ENCODE data around the gene CHMP2A.
A peak's percentile ranks its signal among the peaks of the same experiment; 100 is the strongest.

The CHMP2A gene

DNA sequence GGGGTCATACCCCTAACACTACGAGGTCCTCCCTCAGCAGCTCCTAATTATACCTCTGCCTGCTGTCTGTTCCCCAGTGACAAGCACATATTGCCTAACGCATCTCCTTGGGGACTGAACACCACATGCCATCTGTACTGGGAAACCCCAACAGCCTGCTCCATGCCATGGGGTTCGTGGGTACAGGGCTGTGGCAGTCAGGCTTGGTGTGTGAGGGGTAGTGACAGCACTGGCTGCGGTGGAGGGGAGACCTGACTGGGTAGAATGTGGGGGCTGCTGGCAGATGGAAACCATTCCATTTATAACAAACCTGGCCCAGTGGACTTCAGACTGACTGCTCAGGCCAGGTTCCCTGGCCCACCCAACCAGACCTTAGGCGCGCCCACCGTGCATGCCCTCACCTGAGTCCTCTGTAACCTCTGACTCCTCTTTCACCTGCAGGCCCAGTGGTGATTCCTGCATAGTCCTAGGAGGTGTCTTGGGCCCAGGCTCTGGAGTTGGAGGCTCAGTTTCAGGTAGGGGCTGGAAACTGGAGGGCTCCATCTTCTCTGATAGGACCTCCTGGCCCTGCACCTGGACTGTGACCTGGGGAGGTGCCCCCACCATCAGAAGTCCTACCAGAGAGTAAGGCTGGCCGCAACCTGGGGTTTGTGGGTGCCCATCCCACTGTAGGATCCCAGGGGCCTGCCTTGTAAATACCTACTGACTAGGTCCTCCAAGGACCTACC is 15.2 kb upstream of the CHMP2A start:
- no peak for DNase-seq

- no peak for DNase-seq
Observed at GRCh38 chr19:58569191-58569942, 14.5 kb upstream of the CHMP2A start.

DNA sequence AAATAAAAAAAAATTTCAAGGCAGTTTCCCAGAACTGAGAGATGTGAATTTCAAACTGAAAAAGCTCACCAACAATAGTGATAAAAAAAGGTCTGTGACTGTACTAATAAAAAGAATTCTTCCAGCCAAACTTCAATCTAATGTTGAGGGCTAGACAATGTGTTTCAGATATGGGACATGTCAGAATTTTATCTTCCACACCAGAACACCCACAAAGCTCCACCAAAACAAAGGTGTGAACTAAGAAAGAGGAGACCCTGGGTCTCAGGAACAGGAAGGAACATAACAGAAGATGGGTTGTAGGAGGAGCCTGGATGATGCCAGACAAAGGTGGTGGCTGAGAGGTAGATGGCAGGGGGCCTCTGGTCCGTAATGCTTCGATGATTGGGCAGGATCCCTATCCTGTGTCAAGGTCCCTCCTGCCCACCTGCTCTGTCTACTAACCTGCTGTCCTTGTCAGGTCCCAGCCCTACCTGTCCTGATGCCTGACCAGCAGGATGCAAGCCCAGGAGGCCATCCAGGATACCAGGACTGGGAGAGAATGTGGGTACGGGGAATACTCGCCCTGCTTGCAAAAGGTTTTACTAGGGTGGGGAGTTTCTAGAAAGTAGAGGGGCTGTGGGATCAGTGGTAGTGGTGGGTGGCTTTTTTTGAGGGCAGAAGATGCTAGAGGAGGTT is 13.7 kb upstream of the CHMP2A start:
- no peak for DNase-seq

- no peak for DNase-seq
Observed at GRCh38 chr19:58566989-58567388, 12.1 kb upstream of the CHMP2A start.

- DNase-seq = no peak
Observed at GRCh38 chr19:58563823-58564222, 8.9 kb upstream of the CHMP2A start.

GRCh38 chr19:58563034-58563573 is 8.2 kb upstream of the CHMP2A start:
- DNase-seq = no peak

GRCh38 chr19:58562122-58563033 is 7.5 kb upstream of the CHMP2A start:
- peak; percentile 37 for DNase-seq

DNA sequence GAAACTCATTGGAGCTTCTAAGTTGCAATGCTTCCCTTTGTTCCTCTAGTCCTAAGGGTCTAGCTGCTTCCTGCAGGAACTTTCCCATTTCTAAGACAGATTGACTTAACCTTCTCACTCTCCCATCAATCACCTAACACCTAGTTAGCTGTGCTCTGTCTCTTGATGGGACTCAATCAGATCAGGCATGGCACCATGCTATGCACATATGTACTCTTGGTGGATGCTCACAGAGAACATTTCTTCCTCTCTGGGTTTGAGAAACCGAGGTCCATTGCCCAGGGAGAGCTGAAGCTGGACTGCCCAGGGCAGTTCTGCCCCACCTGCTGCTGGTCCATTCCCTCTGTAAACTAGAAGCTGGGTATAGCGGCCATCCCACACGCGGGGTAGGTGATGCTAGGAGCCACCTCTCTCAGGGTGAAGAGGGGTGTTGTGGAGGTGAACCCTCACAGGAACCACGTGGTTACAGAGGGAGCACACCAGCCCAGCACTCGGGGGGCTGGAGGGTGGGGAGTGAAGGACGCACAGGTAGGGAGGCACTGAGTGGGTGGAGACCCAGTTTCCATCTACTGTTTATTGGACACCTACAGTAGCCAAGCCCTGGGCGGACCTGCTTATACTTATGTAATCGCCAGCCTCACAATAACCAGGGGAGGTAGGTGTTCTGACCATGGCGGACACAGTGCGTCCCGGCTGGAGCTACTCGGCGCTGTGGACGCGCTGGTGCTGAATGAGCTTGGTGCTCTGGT is 6.6 kb upstream of the CHMP2A start:
- DNase-seq = no peak

DNA sequence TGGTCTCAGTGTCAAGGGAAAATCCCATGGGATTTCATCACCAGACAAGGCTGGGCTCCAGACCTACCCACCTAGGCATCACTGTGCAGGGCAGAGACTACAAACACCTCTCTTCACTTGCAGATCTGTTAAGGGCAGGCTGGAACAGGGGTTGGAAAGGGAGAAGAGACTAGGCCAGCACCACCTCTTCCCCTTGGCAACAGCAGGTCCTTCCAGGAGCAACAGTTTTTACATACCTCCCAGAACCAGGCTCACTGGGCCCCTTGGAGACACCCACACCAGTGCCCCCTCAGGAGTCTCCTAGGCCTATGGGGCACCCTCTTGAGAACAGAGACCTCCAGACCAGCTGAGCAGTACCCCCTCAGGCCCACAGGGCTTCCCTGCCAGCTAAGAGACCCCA is 6.0 kb upstream of the CHMP2A start:
- no peak for DNase-seq

DNA sequence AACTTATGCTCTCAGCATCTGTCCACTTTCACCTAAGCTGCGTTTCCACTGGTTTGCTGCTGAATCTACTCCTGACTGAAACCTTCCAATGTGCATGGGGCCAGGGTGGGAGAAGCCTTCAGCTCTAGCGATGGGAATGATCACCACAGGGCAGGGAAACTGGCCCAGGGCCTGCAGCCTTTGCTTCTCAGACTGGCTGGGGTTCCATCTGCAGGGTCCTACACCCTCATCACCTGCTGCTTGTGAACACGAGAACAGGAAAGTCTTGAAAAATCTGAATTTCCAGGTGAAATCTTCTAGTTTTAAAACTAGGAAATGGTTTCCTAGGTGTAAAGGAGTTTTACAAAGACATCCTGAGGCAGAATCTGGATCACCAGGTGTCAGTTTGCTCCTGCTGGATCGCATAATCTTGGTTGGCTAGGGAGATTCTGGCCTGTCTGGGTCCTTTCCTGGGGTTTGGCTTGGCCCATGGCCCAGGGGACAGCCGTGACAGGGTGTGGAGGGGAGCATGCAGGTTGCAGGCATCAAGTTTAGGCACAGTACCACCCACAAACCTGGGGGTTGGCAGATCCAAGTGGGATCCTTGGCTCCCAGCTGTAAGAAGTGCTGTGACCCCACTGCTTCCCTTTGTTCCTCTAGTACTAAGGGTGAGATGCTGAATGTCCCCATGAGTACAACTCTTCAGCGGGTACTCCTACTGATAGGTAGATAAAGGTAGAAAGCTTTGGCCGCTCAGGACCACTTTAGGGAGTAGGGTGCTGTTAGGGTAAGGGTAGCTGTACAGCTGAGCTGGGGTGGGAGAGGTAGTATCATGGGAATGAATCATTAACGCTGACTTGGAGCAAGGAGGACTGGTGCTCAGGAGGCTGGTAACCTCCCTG is 5.3 kb upstream of the CHMP2A start:
- DNase-seq = no peak

GRCh38 chr19:58559275-58560006 is 4.5 kb upstream of the CHMP2A start:
- DNase-seq = peak; percentile 93

DNA sequence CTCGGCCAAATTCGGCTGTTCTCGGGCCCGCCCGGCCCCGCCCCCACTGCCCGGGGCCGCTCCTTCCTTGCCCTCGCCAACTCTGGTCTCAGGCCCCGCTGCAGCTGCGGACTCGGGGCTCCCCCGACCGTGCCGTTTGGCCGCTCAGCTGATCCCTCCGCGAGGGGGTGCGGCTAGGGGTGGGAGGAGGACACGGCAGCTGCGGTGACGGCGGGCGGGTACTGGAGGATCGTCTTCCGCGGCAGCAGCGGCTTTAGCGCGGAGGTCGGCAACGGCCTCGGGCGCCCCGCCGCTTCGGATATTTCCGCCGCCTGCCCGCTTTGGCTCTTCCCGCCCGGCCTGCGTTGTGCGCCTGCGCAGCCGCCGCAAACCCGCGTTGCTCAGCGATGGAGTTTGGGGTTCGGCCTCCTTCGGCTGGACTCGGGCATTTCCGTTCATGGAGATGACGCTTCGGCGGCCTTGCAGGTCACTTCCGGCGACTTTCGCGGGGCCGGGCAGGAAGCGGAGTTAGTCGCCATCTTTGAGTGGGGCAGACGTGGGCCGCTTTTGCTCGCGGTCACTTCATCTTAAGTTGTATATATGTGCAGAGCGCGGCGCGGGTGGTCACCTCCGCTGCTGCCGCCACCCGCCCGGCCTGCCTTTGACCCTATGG is 3.8 kb upstream of the CHMP2A start:
- DNase-seq = peak; percentile 98

DNA sequence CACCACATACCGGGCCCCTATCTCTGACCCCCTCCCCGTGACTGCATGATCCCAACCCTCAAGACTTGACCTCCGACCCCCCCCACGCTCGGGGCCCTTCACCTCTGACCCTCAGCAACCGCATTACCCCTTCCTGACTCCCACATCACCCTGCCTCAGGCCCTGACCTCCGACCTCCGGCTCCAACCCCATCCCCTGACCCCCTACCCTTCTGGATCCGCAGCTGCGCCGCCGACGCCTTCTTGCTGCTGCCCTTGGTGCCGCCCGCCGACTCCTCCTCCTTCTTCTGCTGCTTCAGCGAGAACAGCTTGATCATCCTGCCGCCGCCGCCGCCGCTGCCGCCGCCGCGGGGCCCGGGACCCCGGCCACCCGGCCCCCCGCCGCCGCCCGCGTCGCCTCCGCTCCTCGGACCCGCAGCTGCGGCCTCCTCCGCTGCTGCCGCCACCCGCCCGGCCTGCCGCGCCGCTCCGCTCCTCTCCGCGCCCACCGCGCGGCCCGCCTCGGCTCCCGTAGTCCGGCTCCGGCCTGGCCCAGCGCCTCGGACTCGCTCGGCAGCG is 3.2 kb upstream of the CHMP2A start, which contains the start of gene UBE2M:
UBE2M (minus strand) TSS at position 546 of the 557 bp plus-strand sequence; CDS start at position 316, 230 bp downstream.
- DNase-seq = peak; percentile 48

DNA sequence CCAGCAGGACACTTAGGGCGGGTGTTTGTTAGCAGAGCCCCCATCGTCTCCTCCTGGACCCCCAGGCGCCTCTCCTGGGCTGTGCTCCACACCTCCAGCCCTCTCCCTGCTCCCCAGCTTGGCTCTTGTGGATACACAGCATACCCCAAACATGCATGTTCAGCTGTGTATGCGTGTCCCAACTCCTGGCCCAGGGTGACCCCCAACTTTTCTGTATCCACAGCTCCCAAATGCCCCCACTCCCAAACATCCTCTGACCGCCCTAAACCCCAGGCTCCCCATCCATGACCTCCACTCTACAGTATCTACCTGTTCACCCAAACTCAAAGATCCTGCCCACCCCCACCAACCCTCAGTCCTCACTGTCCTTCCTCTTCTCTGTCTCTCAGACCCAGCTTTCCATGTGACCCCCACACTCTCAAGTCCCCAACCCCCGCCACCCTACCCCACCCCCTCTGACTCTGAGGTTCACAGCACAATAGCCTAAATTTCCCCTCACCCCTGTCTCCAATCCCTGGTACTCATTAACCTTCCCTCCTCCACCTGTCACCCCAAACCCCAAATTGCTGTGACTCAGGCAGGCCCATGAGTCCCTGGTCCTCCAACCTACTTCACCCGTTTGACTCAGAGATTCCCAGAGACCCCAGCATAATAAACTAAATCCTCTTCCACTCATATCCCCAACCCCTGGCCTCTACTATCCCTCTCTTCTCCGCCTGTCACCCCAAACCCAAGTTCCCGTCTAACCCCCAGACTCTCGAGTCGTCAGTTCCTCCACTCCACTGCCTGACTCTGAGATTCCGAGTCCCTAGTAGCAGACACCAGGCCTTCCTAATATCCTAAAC is 2.5 kb upstream of the CHMP2A start:
- no peak for DNase-seq

GRCh38 chr19:58556622-58557220 is 1.8 kb upstream of the CHMP2A start:
- DNase-seq = no peak

GRCh38 chr19:58555920-58556621 is 1.2 kb upstream of the CHMP2A start:
- DNase-seq = no peak

DNA sequence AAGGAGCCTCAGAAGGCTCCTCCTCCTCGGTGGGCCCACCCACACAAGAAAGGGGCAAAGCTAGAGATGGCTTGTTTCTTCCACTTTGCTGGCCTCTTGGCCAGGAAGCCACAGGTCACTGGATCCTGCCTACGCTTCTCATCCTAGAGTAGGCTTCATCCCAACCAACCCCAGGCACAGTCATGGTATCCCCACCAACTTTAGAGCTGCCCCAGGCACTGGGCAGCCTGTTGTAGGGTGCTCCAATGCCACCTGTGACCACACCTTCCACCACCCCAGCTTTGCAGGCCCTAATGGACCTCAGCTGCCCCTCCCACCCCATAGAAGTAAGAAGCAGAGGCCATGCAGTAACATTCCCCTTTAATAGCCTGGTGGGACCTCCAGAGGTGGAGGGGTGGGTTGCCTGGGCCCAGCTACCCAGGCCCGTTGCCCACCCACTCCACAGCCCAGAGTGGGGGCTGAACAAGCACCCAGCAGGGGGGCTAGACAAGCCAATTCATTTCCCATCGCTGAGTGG is 522 bp upstream of the CHMP2A start:
- DNase-seq = no peak

All from EL (cell line).